Activated CD4-positive, alpha-beta T cell treated with anti-CD3 and anti-CD28 coated beads, Interleukin-2, amount 50 U/mL, for 4 hours (primary cell): ENCODE results near the gene SNAPC2.

ENCODE experiments used
- DNase-seq, 2 experiments: peaks; one replicate each; pipeline ENCODE4 v3.0.0-alpha.2; 2020

Gene SNAPC2

DNA sequence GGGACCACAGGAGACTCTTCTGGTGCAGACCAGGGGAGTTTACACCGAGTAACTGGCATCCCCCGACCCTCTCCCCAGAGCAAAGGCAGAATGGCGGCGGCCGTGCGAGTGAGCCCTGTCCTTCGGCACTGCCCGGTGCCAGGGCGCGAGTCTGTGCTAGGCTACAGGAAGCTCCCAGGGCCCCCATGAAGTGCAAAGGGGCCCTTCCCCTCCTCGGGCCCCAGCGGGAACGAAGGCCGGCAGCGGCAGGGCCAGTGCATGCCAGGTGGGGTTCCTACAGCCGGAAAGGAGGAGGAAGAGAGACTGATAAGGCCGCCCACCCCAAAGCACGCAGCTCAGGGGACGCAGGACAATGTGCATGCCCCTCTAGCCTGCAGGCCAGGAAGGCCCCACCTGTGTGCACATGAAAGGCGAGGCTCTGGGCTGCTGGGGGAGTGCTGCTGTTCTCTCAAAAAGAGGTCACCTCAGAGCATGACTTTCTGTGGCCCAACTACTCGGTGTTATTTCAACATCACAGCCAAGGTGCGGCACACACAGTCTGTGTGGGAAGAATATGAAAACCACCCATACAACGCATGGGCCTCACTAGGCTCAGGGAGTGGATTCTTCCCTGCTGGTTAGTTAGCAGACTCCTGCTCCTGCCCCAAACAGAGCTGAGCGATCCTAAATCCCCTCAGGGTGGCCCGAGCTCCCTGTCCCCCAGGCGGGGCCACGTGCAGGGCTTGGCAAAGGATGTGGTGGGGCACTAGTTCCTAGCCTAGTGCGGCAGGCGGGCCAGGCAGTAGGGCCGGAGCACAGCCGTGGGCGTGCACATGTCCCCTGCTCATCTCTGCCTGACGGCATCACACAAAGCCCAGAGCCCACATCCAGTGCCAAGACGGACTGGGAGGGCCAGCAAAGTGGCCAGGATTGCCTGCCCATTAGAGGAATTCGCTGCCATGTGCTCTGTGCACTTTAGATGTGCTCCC is 51.7 kb downstream of the SNAPC2 start:
- DNase-seq: no peak
